A549 (cell line): ENCODE measurements around the gene THUMPD3. TPM values are rescaled to one million over a fixed set of nuclear protein-coding genes. Genes with fewer than 3 reads are reported as not detected.
A peak's percentile ranks its signal among the peaks of the same experiment; 100 is the strongest.

Experiments used
- ATAC-seq, 2 experiments: fragments of 200-7000 bp in 1 of 2; fragments of >200 bp in 1 of 2; cut with Nextera tagmentation in 1 of 2; cut with Tn5 transposase in 1 of 2; 3 replicates each; pipeline versions ENCODE4 v1.8.0 to v1.9.1; 2018 to 2020; ENCODE audit warnings: mild to moderate bottlenecking in 1 of 2, moderate library complexity in 1 of 2
- CTCF ChIA-PET: fragments of 300-600 bp; sonication (Branson Sonifier 250); formaldehyde crosslinking; extraction: SDS; loops from one replicate; lab custom pipeline; 2021; ENCODE audit warnings: antibody characterized with exemption, inconsistent platforms; lab: Yijun Ruan, JAX
- POLR2A ChIA-PET: fragments of 350-600 bp; formaldehyde crosslinking; extraction: SDS; loops from one replicate; lab custom pipeline; 2021; ENCODE audit warnings: antibody characterized with exemption, inconsistent platforms; lab: Yijun Ruan, JAX
- DNase-seq, 2 experiments: peaks; one replicate each; pipeline versions ENCODE4 v3.0.0 to v3.0.0-alpha.2; 2011 to 2016; ENCODE audit warnings: low read depth in 1 of 2, low spot score in 1 of 2
- FAIRE-seq: peaks from 2 replicates; lab custom pipeline; 2011; peaks lifted over from hg19 to GRCh38; lab: Jason Lieb, UNC
- H3K27ac ChIP-seq, 2 experiments: fragments of >200 bp; sonication (Bioruptor Twin); formaldehyde crosslinking; 3 replicates each; pipeline ENCODE4 v1.5.1; 2016 to 2017
- H3K4me1 ChIP-seq: fragments of >200 bp; sonication (Bioruptor Twin); formaldehyde crosslinking; 3 replicates; pipeline ENCODE4 v1.6.1; 2016
- H3K4me2 ChIP-seq: fragments of >200 bp; sonication (Bioruptor Twin); formaldehyde crosslinking; 3 replicates; pipeline ENCODE4 v1.6.1; 2016
- H3K4me3 ChIP-seq: fragments of >200 bp; sonication (Bioruptor Twin); formaldehyde crosslinking; 3 replicates; pipeline ENCODE4 v1.5.1; 2016
- H3K9me3 ChIP-seq: fragments of >200 bp; sonication (Bioruptor Twin); formaldehyde crosslinking; 3 replicates; pipeline ENCODE4 v1.6.1; 2016
- BCL3 ChIP-seq: fragments of >200 bp; sonication (Bioruptor Twin); formaldehyde crosslinking; IDR thresholded peaks from 3 replicates; pipeline ENCODE4 v1.6.1; 2016
- CEBPB ChIP-seq, 2 experiments: fragments of >200 bp in 1 of 2; sonication (Bioruptor Twin) in 1 of 2; formaldehyde crosslinking in 1 of 2; IDR thresholded peaks; 2 replicates each; pipeline ENCODE4 v1.6.1; 2012 to 2016
- FOSL2 ChIP-seq, 2 experiments: fragments of 450-650 bp in 1 of 2; fragments of >200 bp in 1 of 2; sonication (Bioruptor Twin) in 1 of 2; formaldehyde crosslinking; IDR thresholded peaks; 2 replicates each; pipeline versions ENCODE4 v1.5.0 to v1.6.1; 2016 to 2020; ENCODE audit warnings: mild to moderate bottlenecking in 1 of 2, moderate library complexity in 1 of 2
- FOXS1 ChIP-seq: fragments of 250-450 bp; sonication (Bioruptor Pico); IDR thresholded peaks from 2 replicates; pipeline ENCODE4 v1.5.0; 2020; ENCODE audit warnings: mild to moderate bottlenecking, moderate library complexity
- HES2 ChIP-seq: fragments of >200 bp; sonication (Bioruptor Twin); formaldehyde crosslinking; IDR thresholded peaks from 2 replicates; pipeline ENCODE4 v1.6.1; 2016
- HEYL ChIP-seq: fragments of 250-450 bp; sonication (Bioruptor Pico); IDR thresholded peaks from 2 replicates; pipeline ENCODE4 v1.8.0; 2021; ENCODE audit warnings: mild to moderate bottlenecking, moderate library complexity
- HOXB13 ChIP-seq: fragments of 250-450 bp; sonication (Bioruptor Pico); IDR thresholded peaks from 2 replicates; pipeline ENCODE4 v1.5.0; 2020; ENCODE audit warnings: low read depth, mild to moderate bottlenecking, moderate library complexity
- MAX ChIP-seq: IDR thresholded peaks from 2 replicates; pipeline ENCODE4 v1.6.1; 2012
- NPAS2 ChIP-seq: fragments of 250-450 bp; sonication (Bioruptor Pico); IDR thresholded peaks from 2 replicates; pipeline ENCODE4 v1.8.0; 2022; ENCODE audit warnings: mild to moderate bottlenecking, moderate library complexity, borderline replicate concordance
- NR3C1 ChIP-seq: fragments of >200 bp; sonication (Bioruptor Twin); formaldehyde crosslinking; IDR thresholded peaks from 3 replicates; pipeline ENCODE4 v1.6.1; 2017
- PBX3 ChIP-seq: IDR thresholded peaks from 2 replicates; pipeline ENCODE4 v1.6.1; 2012
- RARB ChIP-seq: fragments of 250-450 bp; sonication (Bioruptor Pico); IDR thresholded peaks from 2 replicates; pipeline ENCODE4 v1.8.0; 2021; ENCODE audit warnings: mild to moderate bottlenecking, moderate library complexity
- REST ChIP-seq: fragments of 200-600 bp; sonication (generic); IDR thresholded peaks from 2 replicates; pipeline ENCODE4 v1.6.1; 2016; ENCODE audit warnings: antibody characterized with exemption, mild to moderate bottlenecking, moderate library complexity
- SREBF2 ChIP-seq: fragments of 450-650 bp; IDR thresholded peaks from 2 replicates; pipeline ENCODE4 v1.6.1; 2014; ENCODE audit warnings: mild to moderate bottlenecking, moderate library complexity
- TFCP2L1 ChIP-seq: fragments of 250-450 bp; sonication (Bioruptor Pico); IDR thresholded peaks from 2 replicates; pipeline ENCODE4 v1.5.0; 2021; ENCODE audit warnings: mild to moderate bottlenecking
- ZC3H11A ChIP-seq: fragments of 450-650 bp; IDR thresholded peaks from 2 replicates; pipeline ENCODE4 v1.6.1; 2014; ENCODE audit warnings: antibody characterized with exemption, mild to moderate bottlenecking
- ZNF302 ChIP-seq: fragments of 250-450 bp; sonication (Bioruptor Pico); IDR thresholded peaks from 2 replicates; pipeline ENCODE4 v1.9.0; 2021; ENCODE audit warnings: inconsistent platforms, mild to moderate bottlenecking, moderate library complexity
- WGBS: methylation state at CpG from one replicate; pipeline ENCODE4 v1.1.6; 2017; ENCODE audit errors: missing lambda C conversion rate; 5-methylcytosine and 5-hydroxymethylcytosine counted together
- polyA plus RNA-seq, 4 experiments: library from polyadenylated mRNA; depleted of rRNA in 3 of 4; stranded (reverse); fragments of >200 nt; fragmentation: RNase III in 1 of 4; extraction: RNeasy Plus Mini Kit Qiagen cat#74134 plus additional on column Dnase treatment in 1 of 4; gene quantifications; 2 replicates in 3 of 4; 3 replicates in 1 of 4; pipeline ENCODE4 v1.2.3, GENCODE V29; 2011 to 2017

Gene THUMPD3
- polyA plus RNA-seq, 2 of the 4 experiments (the other 2 are of a cell fraction): 53.9 to 86.0 TPM

GRCh38 chr3:9412293-9412692 lies 49.4 kb downstream of the THUMPD3 start:
- FAIRE-seq (no peak), ATAC-seq (no peak), DNase-seq (no peak)
- TF ChIP-seq RARB (CRISPR knock-in tag): no peak
- TF ChIP-seq PBX3: no peak
- Histone ChIP-seq H3K4me3 (no peak overlapping the region), H3K4me2 (0 out of 3 replicates have a peak overlapping the region, but pooled peaks have one; percentile 3), H3K4me1 (peaks cover 59% of the 10 kb centered on the region), H3K27ac (no peak overlapping the region), H3K9me3 (0 out of 3 replicates have a peak, but pooled peaks cover 6% of the 10 kb centered on the region)
- ChIA-PET CTCF (no interaction called here), POLR2A (no interaction called here)
- WGBS: 90% methylated on average over 1 of the region's 1 CpG

GRCh38 chr3:9414826-9415225 lies 52.0 kb downstream of the THUMPD3 start:
- ATAC-seq: no peak
- Histone ChIP-seq H3K9me3 (0 out of 3 replicates have a peak, but pooled peaks cover under 1% of the 10 kb centered on the region), H3K4me1 (peaks cover 76% of the 10 kb centered on the region), H3K4me3 (no peak overlapping the region), H3K27ac (no peak overlapping the region), H3K4me2 (peak overlapping the region; percentile 53; the same call in 2 of the 3 replicates)
- FAIRE-seq: no peak
- DNase-seq: no peak
- no peak for TF ChIP-seq BCL3
- TF ChIP-seq SREBF2: no peak
- TF ChIP-seq HEYL (CRISPR knock-in tag): no peak
- no peak for TF ChIP-seq HOXB13
- TF ChIP-seq CEBPB (IDR thresholded peaks at IDR 0.05): no peak
- no peak for TF ChIP-seq FOXS1 (CRISPR knock-in tag)
- TF ChIP-seq PBX3: no peak
- TF ChIP-seq FOSL2 (IDR thresholded peaks at IDR 0.05): no peak
- TF ChIP-seq FOSL2 (CRISPR knock-in tag; IDR thresholded peaks at IDR 0.05): no peak
- no peak for TF ChIP-seq REST
- TF ChIP-seq HES2: no peak
- no peak for TF ChIP-seq NR3C1
- POLR2A ChIA-PET: no interaction called here
- CTCF ChIA-PET: interaction anchor here (2.0 kb wide), 1 partner anchor 16 kb away, joined by 6 read pairs; no protein-coding TSS in a partner anchor

- POLR2A ChIA-PET: interaction anchor here (2.3 kb wide), 1 partner anchor 19 kb away, joined by 28 read pairs; the partner anchor contains the start of gene SETD5
- ATAC-seq (peak; percentile 47 to 56; a peak in 4 of 6 replicates), FAIRE-seq (no peak), DNase-seq (no peak)
- TF ChIP-seq ZNF302 (CRISPR knock-in tag) (no peak), RARB (CRISPR knock-in tag) (no peak), HES2 (no peak), REST (no peak), ZC3H11A (no peak), NPAS2 (CRISPR knock-in tag) (no peak), BCL3 (no peak), TFCP2L1 (no peak), MAX (no peak)
- Histone ChIP-seq H3K4me2 (peak overlapping the region; percentile 53), H3K27ac (peak overlapping the region; percentile 64 to 70), H3K4me1 (peaks cover 84% of the 10 kb centered on the region), H3K4me3 (no peak overlapping the region), H3K9me3 (no peaks in the 10 kb centered on the region)
- 77% methylated on average over 6 of the region's 6 CpGs for WGBS
- CTCF ChIA-PET: interaction anchor here (0.6 to 2.0 kb wide), 4 partner anchors 10 to 62 kb away, joined by 3 to 6 read pairs (median 4); no protein-coding TSS in a partner anchor
These were observed 52.8 kb downstream of the THUMPD3 start for GRCh38 chr3:9415485-9416138.
